ENCODE results near the gene PTRH2.

Gene PTRH2

DNA sequence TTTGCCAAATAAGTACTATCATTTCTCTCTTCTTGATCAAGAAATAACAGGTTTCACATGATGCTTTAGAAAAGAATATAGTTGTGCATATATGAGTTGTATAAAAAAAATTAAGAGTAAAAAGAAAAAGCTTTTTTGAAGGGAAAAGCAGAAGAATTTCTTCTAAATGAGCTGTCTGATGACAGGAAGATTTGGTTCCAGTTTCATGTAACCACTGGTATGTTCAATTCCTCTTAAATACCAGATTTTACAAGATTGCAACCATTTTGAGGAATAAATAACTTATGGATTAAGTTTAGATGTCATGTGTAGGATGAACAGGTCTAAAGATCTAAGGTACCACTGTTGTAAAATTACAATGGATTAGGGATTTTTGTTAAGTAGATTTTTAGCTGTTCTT, 45.2 kb upstream of the PTRH2 start:
- Histone ChIP-seq H3K9me3 (no peaks in the 10 kb centered on the region), H3K4me1 (no peaks in the 10 kb centered on the region), H3K36me3 (peaks cover 3% of the 10 kb centered on the region), H3K27me3 (no peaks in the 10 kb centered on the region), H3K4me3 (ENCODE audit: low read depth, low read length) (no peak overlapping the region)
- TF ChIP-seq, protein P1, sequence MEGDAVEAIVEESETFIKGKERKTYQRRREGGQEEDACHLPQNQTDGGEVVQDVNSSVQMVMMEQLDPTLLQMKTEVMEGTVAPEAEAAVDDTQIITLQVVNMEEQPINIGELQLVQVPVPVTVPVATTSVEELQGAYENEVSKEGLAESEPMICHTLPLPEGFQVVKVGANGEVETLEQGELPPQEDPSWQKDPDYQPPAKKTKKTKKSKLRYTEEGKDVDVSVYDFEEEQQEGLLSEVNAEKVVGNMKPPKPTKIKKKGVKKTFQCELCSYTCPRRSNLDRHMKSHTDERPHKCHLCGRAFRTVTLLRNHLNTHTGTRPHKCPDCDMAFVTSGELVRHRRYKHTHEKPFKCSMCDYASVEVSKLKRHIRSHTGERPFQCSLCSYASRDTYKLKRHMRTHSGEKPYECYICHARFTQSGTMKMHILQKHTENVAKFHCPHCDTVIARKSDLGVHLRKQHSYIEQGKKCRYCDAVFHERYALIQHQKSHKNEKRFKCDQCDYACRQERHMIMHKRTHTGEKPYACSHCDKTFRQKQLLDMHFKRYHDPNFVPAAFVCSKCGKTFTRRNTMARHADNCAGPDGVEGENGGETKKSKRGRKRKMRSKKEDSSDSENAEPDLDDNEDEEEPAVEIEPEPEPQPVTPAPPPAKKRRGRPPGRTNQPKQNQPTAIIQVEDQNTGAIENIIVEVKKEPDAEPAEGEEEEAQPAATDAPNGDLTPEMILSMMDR (IDR thresholded peaks at IDR 0.05; ENCODE audit: low read depth, low read length) = no peak
- DNase-seq = no peak

DNA sequence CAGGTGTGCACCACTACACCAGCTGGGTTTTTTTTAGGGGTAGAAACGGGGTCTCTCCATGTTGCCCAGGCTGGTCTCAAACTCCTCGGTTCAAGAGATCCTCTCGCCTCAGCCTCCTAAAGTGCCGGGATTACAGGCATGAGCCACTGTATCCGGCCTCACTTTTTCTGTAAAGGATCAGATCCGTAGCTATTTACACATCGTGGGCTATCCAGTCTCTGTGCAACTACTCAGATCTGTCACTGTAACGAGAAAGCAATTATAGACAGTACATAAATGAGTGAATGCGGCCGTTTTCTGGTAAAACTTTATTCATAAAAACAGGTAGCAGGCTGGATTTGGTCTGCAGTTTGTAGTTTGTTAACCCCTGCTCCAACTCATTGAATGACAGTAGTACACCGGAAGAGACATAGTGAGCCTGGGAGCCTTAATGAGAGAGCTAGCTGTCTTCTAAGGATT, 44.8 kb upstream of the PTRH2 start:
- Histone ChIP-seq H3K4me1 (no peaks in the 10 kb centered on the region), H3K4me3 (ENCODE audit: low read depth, low read length) (no peak overlapping the region), H3K9me3 (no peaks in the 10 kb centered on the region), H3K27me3 (no peaks in the 10 kb centered on the region), H3K36me3 (peaks cover 3% of the 10 kb centered on the region)
- TF ChIP-seq, protein P1 (IDR thresholded peaks at IDR 0.05; ENCODE audit: low read depth, low read length) = no peak
- DNase-seq = no peak

DNA sequence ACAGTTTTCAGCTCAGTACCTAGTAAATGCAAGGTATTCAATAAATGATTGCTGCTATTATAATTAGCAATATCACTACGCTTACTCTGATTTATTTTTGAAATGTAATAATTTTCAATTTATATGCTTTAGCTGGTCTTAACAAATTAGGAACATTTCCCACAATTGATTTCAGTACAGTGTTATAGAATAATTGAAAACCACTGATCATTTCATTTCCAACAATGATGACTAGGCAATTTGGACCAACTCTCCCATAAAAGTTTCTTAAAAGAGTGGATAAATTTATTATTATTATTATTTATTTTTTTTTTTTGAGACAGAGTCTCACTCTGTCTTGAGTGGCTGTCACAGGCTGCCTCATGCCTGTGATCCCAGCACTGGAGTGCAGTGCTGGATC, 41.4 kb upstream of the PTRH2 start:
- Histone ChIP-seq H3K27me3 (no peaks in the 10 kb centered on the region), H3K4me1 (no peaks in the 10 kb centered on the region), H3K36me3 (no peaks in the 10 kb centered on the region; the same call in none of the 2 replicates), H3K4me3 (ENCODE audit: low read depth, low read length) (no peak overlapping the region), H3K9me3 (no peaks in the 10 kb centered on the region)
- TF ChIP-seq, protein P1 (IDR thresholded peaks at IDR 0.05; ENCODE audit: low read depth, low read length) = no peak
- no peak for DNase-seq

DNA sequence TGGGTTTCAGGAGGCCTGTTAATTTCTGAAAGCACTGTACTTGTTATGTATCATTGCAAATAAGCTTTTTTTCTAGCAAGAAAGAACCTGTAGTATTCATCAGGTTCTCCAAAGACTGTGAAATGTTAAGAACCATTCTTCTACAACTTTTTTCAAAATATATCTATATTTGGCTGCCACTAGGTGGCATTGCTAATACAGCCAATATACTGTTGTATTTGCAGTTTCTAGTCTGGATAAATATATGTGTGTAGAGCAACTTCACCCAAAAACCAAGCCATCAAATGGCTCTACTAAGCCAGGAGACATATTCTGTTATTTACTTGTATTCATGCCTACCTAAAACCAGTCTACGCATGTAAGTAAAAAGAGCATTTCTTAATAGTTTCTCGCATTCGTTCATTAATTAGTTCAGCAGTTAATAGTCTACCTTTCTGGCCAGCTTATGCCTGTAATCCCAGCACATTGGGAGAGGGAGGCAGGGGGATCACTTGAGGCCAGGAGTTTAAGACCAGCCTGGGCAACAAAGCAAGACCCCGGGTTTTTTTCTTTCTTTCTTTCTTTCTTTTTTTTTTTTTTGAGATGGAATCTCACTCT, 39.7 kb upstream of the PTRH2 start:
- Histone ChIP-seq H3K4me1 (no peaks in the 10 kb centered on the region), H3K36me3 (peaks cover 5% of the 10 kb centered on the region), H3K9me3 (no peaks in the 10 kb centered on the region), H3K27me3 (no peaks in the 10 kb centered on the region), H3K4me3 (ENCODE audit: low read depth, low read length) (no peak overlapping the region)
- no peak for DNase-seq
- TF ChIP-seq, protein P1 (IDR thresholded peaks at IDR 0.05; ENCODE audit: low read depth, low read length) = peak; percentile 65

DNA sequence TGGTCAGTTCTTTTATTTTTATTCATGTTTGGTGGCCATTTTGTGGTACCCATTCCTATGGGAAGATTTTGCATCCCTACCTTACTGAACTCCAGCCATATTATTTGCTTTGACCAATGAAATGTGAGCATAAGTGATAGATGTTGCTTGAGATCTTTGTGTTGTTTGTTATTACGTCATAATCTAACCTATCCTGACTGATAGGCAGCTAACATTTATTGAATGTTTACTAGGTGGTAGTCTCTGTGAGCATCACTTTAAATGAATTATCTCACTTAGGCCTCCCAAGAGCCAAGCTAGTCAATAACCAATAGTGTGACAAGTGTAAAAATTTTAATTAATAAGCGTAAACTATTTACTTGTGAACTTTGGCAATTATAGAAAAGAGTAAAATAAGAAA, 37.8 kb upstream of the PTRH2 start:
- Histone ChIP-seq H3K36me3 (peaks cover 5% of the 10 kb centered on the region), H3K4me3 (ENCODE audit: low read depth, low read length) (no peak overlapping the region), H3K27me3 (no peaks in the 10 kb centered on the region), H3K9me3 (no peaks in the 10 kb centered on the region), H3K4me1 (no peaks in the 10 kb centered on the region)
- TF ChIP-seq, protein P1 (IDR thresholded peaks at IDR 0.05; ENCODE audit: low read depth, low read length) = no peak
- DNase-seq = no peak

DNA sequence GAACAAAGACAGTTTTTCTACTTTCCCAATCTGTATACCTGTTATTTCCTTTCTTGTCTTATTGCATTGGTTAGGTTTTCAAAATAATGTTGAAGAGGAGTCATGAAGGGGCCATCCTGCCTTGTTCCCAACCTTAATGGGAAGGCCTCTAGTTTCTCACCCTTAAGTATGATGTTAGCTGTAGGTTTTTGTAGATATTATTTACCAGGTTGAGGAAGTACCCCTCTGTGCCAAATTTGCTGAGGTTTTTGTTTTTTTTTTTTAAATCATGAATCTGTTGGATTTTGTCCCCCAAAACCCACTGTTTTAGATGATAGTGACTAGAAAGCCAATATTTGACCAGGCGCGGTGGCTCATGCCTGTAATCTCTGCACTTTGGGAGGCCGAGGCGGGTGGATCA, 36.6 kb upstream of the PTRH2 start:
- Histone ChIP-seq H3K9me3 (no peaks in the 10 kb centered on the region), H3K27me3 (no peaks in the 10 kb centered on the region), H3K36me3 (peaks cover 5% of the 10 kb centered on the region), H3K4me1 (no peaks in the 10 kb centered on the region), H3K4me3 (ENCODE audit: low read depth, low read length) (no peak overlapping the region)
- no peak for DNase-seq
- TF ChIP-seq, protein P1 (IDR thresholded peaks at IDR 0.05; ENCODE audit: low read depth, low read length) = no peak

Measured in BE2C (cell line).